ENCODE measurements around the gene COLGALT1.

- TF ChIP-seq EP300 (IDR thresholded peaks at IDR 0.05; ENCODE audit: borderline replicate concordance) (no peak), TAF1 (IDR thresholded peaks at IDR 0.05; ENCODE audit: low read depth) (no peak), USF1 (IDR thresholded peaks at IDR 0.05) (no peak)
Measured at GRCh38 chr19:17620696-17621095, 65.2 kb downstream of the COLGALT1 start.
